ENCODE measurements around the gene ARPIN.
A peak's percentile ranks its signal among the peaks of the same experiment; 100 is the strongest.
"Not testable (repeated sequence)": the region's sequence is repeated elsewhere in the genome, so short reads cannot be mapped to it uniquely, and the experiment has no call there.

Gene ARPIN

GRCh38 chr15:89903015-89903857, 9.5 kb downstream of the ARPIN start:
- Mint-ChIP-seq H3K36me3 (ENCODE audit: low read depth) (peaks cover 87% of the 10 kb centered on the region), H3K4me3 (no peak overlapping the region), H3K27ac (no peak overlapping the region), H3K9me3 (no peaks in the 10 kb centered on the region), H3K4me1 (ENCODE audit: low read depth) (peaks cover 53% of the 10 kb centered on the region), H3K27me3 (no peaks in the 10 kb centered on the region)
- intact Hi-C loops (cut with micrococcal nuclease) = no loop called here

DNA sequence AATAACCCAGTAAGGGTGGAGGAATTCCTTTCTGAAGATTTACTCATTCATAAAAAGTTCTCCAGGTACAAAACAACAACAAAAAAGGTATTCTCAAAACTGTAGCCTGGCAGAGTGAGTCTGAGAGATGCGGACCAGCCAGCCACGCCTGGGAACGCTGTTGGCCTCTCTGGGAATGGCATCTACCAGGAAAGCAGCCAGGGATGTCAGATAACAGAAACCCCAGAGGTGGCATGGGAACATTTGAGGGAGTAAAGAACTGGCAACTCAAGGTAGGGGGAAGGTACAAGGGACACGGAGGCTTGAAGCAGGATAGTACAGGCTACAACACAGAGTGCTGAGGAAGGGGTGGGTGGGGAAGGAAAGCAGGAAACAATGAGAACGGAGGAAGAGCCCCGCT, 11.9 kb downstream of the ARPIN start:
- Mint-ChIP-seq H3K36me3 (ENCODE audit: low read depth) (peaks cover 86% of the 10 kb centered on the region), H3K27ac (no peak overlapping the region), H3K4me3 (no peak overlapping the region), H3K27me3 (no peaks in the 10 kb centered on the region), H3K4me1 (ENCODE audit: low read depth) (peaks cover 42% of the 10 kb centered on the region), H3K9me3 (no peaks in the 10 kb centered on the region)
- intact Hi-C loops (cut with micrococcal nuclease) = no loop called here

- no peak overlapping the region for H3K4me3 Mint-ChIP-seq
- H3K27me3 Mint-ChIP-seq = no peaks in the 10 kb centered on the region
- peaks cover 35% of the 10 kb centered on the region for H3K4me1 Mint-ChIP-seq (ENCODE audit: low read depth)
- H3K27ac Mint-ChIP-seq = peak overlapping the region; percentile 72
- no peaks in the 10 kb centered on the region for H3K9me3 Mint-ChIP-seq
- peaks cover 83% of the 10 kb centered on the region for H3K36me3 Mint-ChIP-seq (ENCODE audit: low read depth)
- intact Hi-C loops (cut with micrococcal nuclease) = loop anchor here (5.0 kb wide), 1 partner anchor 172 kb away; no protein-coding TSS in a partner anchor
Observed at GRCh38 chr15:89899951-89900567, 12.7 kb downstream of the ARPIN start.

DNA sequence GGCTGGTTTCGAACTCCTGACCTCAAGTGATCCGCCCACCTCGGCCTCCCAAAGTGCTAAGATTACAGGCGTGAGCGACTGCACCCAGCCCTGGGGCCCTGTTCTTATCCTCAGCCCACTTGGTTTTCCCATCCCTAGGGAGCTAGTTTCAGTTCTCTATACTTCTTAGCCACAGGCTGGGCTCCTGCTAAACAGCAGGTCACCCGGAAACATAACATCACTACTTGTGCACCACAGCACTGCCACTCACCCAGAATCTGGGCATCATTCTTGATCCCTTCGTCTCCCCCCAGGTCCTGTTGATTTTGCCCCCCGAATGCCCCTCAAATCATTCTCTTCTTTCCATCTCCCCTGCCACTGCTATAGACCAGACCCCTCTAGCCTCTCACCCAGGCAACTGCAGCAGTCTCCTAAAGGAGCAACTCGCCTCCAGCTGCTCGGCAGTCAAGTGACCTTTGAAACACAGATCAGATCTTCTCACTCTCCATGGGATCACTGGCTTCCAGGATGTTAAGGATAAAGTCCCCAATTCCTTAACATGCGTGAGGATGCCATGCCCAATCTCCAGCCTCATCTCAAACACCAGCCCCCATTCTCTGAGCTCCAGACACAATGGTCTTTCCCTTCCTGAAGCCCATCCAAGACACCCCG, 13.3 kb downstream of the ARPIN start:
- no peaks in the 10 kb centered on the region for H3K27me3 Mint-ChIP-seq
- peaks cover 37% of the 10 kb centered on the region for H3K4me1 Mint-ChIP-seq (ENCODE audit: low read depth)
- H3K36me3 Mint-ChIP-seq (ENCODE audit: low read depth) = peaks cover 77% of the 10 kb centered on the region
- peak overlapping the region; percentile 72 for H3K27ac Mint-ChIP-seq
- intact Hi-C loops (cut with micrococcal nuclease) = loop anchor here (5.0 kb wide), 1 partner anchor 173 kb away; no protein-coding TSS in a partner anchor
- H3K9me3 Mint-ChIP-seq = no peaks in the 10 kb centered on the region
- H3K4me3 Mint-ChIP-seq = no peak overlapping the region

DNA sequence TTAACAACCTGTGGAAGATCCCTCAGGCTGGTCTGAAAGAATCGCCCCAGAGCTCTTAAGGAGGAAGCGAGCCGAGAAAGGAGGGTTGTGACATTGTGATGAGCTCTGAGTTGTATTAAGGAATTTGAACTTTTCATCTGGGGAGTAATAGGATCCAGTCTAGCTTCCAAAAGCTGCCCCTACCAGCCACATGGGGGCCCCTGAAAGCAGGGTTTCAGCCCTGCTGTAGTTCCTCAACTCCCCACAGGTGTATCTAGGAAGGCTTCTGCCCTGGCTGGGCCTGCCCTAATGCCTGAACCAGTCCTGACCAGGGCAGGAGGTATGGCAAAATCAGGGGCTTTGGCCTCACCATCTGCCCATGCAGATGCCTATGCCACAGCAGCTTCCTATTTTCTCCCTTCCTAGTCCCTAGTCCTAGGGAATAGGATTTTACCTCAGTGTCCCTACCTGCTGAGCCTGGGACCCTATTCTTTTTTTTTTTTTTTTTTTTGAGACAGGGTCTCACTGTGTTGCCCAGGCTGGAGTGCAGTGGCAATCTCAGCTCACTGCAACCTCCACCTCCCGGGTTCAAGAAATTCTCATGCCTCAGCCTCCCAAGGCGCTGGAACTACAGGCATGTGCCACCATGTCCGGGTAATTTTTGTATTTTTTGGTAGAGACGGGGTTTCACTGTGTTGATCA, 14.0 kb downstream of the ARPIN start:
- H3K4me1 Mint-ChIP-seq (ENCODE audit: low read depth) = peaks cover 40% of the 10 kb centered on the region
- H3K27ac Mint-ChIP-seq = peak overlapping the region; percentile 72
- H3K27me3 Mint-ChIP-seq = no peaks in the 10 kb centered on the region
- H3K36me3 Mint-ChIP-seq (ENCODE audit: low read depth) = peaks cover 77% of the 10 kb centered on the region
- H3K4me3 Mint-ChIP-seq = no peak overlapping the region
- intact Hi-C loops (cut with micrococcal nuclease) = loop anchor here (5.0 kb wide), 1 partner anchor 174 kb away; no protein-coding TSS in a partner anchor
- H3K9me3 Mint-ChIP-seq = no peaks in the 10 kb centered on the region

DNA sequence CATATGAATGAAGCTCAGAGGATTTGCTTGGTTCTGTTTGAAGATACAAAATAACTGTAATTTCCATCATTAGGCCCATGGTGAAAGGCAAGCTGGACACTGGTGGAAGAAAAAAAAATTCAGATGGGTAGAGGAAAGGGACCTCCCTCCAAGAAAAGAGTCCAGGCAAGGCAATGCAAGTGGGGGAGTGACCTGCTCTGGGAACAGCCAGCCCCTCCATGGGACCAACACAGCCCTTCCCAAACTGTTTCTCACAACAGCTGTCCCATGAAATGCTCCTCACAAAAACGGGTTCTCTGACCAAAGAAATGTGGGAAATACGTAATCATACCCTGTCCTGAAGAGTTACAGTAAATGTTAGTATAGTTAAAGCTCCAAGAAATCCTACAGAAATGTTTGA, 14.6 kb downstream of the ARPIN start:
- intact Hi-C loops (cut with micrococcal nuclease) = loop anchor here (5.0 kb wide), 1 partner anchor 174 kb away; no protein-coding TSS in a partner anchor
- no peaks in the 10 kb centered on the region for H3K27me3 Mint-ChIP-seq
- no peak overlapping the region for H3K4me3 Mint-ChIP-seq
- H3K36me3 Mint-ChIP-seq (ENCODE audit: low read depth) = peaks cover 76% of the 10 kb centered on the region
- peak overlapping the region; percentile 72 for H3K27ac Mint-ChIP-seq
- H3K9me3 Mint-ChIP-seq = no peaks in the 10 kb centered on the region
- peaks cover 40% of the 10 kb centered on the region for H3K4me1 Mint-ChIP-seq (ENCODE audit: low read depth)

DNA sequence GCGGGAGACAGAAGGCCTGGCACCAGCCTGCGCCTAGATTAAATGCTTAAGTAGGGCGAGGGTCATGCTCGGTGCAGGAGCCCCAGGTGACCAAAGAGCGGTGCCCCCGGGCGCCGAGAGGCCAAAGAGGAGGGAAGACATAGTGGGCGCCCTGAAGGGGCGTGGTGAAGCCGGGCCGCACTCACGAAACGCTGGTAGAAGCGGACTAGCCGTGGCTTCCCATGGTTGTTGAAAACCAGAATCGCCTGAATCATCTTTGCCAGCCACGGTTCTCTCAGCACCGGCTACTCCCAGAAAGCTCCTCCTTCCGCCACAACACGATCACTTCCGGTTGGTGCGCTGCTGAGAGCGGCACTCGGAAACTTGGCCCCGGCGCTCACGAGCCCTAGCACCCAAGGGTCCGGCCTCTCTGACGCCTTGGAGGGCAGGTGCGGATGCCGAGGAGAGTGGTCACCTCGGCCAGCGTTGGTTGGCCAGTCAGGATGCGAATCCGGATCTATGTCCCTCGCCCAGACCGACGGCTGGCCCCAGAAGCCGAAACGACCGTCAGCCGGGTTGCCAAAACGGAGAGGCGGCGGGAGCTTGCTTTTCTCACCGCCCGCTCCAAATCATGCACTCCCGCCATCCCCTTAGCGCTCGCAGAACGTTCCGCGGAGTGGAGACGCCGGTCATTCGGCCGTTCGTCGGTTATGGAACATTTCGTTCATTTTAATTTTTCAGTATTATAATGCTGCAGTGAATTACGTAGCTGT, 18.9 kb downstream of the ARPIN start, which contains the start of gene AP3S2:
Gene AP3S2, minus strand, starts transcription at position 299 of the 752 bp plus-strand sequence. Its CDS starts 45 bp downstream, at position 254.
- H3K4me1 Mint-ChIP-seq (ENCODE audit: low read depth) = peaks cover 30% of the 10 kb centered on the region
- no peaks in the 10 kb centered on the region for H3K9me3 Mint-ChIP-seq

GRCh38 chr15:89893027-89893426, 19.7 kb downstream of the ARPIN start:
- Mint-ChIP-seq H3K4me1 (ENCODE audit: low read depth) (peaks cover 29% of the 10 kb centered on the region), H3K27me3 (no peaks in the 10 kb centered on the region), H3K36me3 (ENCODE audit: low read depth) (peaks cover 51% of the 10 kb centered on the region), H3K27ac (peak overlapping the region; percentile 98), H3K4me3 (peak overlapping the region; percentile 95), H3K9me3 (no peaks in the 10 kb centered on the region)
- intact Hi-C loops (cut with micrococcal nuclease) = loop anchor here (5.0 kb wide), 2 partner anchors 109 to 194 kb away; partner anchors contain the start of gene ZNF710

More for the DNA sequence above, 18.9 kb downstream of the ARPIN start, which contains the start of gene AP3S2:
- Mint-ChIP-seq H3K4me3 (peak within 1 kb of the TSS; percentile 95), H3K27me3 (no peaks in the 10 kb centered on the region), H3K36me3 (ENCODE audit: low read depth) (peaks cover 46% of the 10 kb centered on the region), H3K27ac (peak within 1 kb of the TSS; percentile 98)
- intact Hi-C loops (cut with micrococcal nuclease) = loop anchor here (5.0 kb wide), 2 partner anchors 108 to 193 kb away; partner anchors contain the start of gene ZNF710

GRCh38 chr15:89888214-89888804, 24.4 kb downstream of the ARPIN start:
- H3K27ac Mint-ChIP-seq = no peak overlapping the region
- peaks cover 43% of the 10 kb centered on the region for H3K36me3 Mint-ChIP-seq (ENCODE audit: low read depth)
- H3K9me3 Mint-ChIP-seq = no peaks in the 10 kb centered on the region

GRCh38 chr15:89885611-89886010, 27.1 kb downstream of the ARPIN start:
- H3K4me1 Mint-ChIP-seq (ENCODE audit: low read depth) = peaks cover 27% of the 10 kb centered on the region
- intact Hi-C loops (cut with micrococcal nuclease) = loop anchor here (5.0 kb wide), 1 partner anchor 238 kb away; no protein-coding TSS in a partner anchor
- H3K27ac Mint-ChIP-seq = peak overlapping the region; percentile 63
- no peaks in the 10 kb centered on the region for H3K9me3 Mint-ChIP-seq
- peaks cover 69% of the 10 kb centered on the region for H3K36me3 Mint-ChIP-seq (ENCODE audit: low read depth)
- H3K4me3 Mint-ChIP-seq = no peak overlapping the region
- H3K27me3 Mint-ChIP-seq = no peaks in the 10 kb centered on the region

More at GRCh38 chr15:89888214-89888804, 24.4 kb downstream of the ARPIN start:
- peaks cover 26% of the 10 kb centered on the region for H3K4me1 Mint-ChIP-seq (ENCODE audit: low read depth)
- H3K27me3 Mint-ChIP-seq = no peaks in the 10 kb centered on the region
- H3K4me3 Mint-ChIP-seq = no peak overlapping the region
- intact Hi-C loops (cut with micrococcal nuclease) = loop anchor here (1.0 to 5.0 kb wide), 3 partner anchors 128 to 241 kb away; no protein-coding TSS in a partner anchor

DNA sequence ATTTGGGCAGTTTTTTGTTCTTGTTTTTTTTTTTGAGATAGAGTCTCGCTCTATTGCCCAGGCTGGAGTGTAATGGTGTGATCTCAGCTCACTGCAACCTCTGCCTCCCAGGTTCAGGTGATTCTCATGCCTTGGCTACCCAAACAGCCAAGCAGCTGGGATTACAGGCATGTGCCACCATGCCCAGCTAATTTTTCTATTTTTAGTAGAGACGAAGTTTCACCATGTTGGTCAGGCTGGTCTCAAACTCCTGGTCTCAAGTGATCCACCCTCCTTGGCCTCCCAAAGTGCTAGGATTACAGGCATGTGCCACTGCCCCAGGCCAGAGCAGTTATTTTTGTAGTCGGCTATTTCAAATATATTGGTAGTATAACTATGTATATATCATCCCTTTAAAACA, 27.6 kb downstream of the ARPIN start:
- H3K27me3 Mint-ChIP-seq, H3K4me3 Mint-ChIP-seq, H3K9me3 Mint-ChIP-seq: not testable (repeated sequence)
- intact Hi-C loops (cut with micrococcal nuclease) = loop anchor here (5.0 kb wide), 1 partner anchor 238 kb away; no protein-coding TSS in a partner anchor
- H3K36me3 Mint-ChIP-seq (ENCODE audit: low read depth) = peaks cover 73% of the 10 kb centered on the region
- peaks cover 22% of the 10 kb centered on the region for H3K4me1 Mint-ChIP-seq (ENCODE audit: low read depth)
- H3K27ac Mint-ChIP-seq = peak overlapping the region; percentile 63

- Mint-ChIP-seq H3K36me3 (ENCODE audit: low read depth) (peaks cover 71% of the 10 kb centered on the region), H3K27me3 (no peaks in the 10 kb centered on the region), H3K27ac (no peak overlapping the region), H3K4me3 (no peak overlapping the region), H3K4me1 (ENCODE audit: low read depth) (peaks cover 14% of the 10 kb centered on the region), H3K9me3 (no peaks in the 10 kb centered on the region)
- intact Hi-C loops (cut with micrococcal nuclease) = no loop called here
Observed at GRCh38 chr15:89883518-89883917, 29.2 kb downstream of the ARPIN start.

All from dendritic cell treated with granulocyte-macrophage colony-stimulating factor and Interleukin-4, amounts not matched to agents 40 ng/mL and 50 ng/mL, for 4 days (primary cell).